GM21526 (cell line): Measurements from ENCODE around the gene DMRT1.

Experiments
- ATAC-seq: cut with Tn5 transposase; IDR thresholded peaks from one replicate; pipeline ENCODE4 v1.9.1; 2021; ENCODE audit warnings: moderate library complexity; ENCODE audit not compliant: unreplicated experiment, low FRiP score

Gene DMRT1

DNA sequence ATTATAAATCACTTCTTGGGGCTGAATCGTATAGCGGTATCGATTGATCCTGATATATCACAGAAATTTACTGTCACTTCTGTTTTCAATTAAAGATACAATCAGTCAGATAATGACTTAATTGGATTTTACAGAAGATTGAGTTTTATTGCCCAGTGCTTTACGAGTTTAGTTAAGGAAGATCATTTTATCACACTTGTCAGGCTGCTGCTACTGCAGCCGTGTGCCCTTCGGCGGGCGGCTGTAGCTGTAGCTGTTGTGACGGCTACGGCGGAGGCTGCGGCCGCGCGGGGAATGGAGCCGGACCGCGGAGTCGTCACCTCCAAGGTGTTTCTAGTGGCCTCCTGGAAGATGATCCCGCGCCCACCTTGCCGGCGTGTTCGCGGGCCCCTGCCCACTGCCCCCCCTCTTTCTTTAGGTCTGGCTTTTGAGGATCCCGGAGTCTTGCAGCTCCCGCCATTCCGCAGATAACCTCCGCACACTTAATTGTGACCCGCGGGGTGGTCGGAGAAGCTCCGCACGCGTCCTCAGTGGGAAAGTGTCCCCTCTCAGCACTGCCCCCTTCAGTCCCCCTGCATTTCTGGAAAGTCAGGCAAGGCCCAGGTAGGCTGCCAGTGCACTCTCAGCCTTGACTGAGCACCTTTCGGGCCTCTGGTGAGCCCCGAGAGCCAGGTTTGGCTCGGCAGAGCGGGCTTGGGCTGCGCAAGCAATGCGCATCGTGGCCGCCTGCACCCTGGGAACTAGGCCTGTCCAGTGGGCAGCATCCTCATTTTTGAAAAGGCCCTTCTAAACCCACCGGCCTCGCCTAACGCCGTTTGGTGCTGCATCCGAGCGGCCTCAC, 128.0 kb downstream of the DMRT1 start:
- ATAC-seq, result no peak

DNA sequence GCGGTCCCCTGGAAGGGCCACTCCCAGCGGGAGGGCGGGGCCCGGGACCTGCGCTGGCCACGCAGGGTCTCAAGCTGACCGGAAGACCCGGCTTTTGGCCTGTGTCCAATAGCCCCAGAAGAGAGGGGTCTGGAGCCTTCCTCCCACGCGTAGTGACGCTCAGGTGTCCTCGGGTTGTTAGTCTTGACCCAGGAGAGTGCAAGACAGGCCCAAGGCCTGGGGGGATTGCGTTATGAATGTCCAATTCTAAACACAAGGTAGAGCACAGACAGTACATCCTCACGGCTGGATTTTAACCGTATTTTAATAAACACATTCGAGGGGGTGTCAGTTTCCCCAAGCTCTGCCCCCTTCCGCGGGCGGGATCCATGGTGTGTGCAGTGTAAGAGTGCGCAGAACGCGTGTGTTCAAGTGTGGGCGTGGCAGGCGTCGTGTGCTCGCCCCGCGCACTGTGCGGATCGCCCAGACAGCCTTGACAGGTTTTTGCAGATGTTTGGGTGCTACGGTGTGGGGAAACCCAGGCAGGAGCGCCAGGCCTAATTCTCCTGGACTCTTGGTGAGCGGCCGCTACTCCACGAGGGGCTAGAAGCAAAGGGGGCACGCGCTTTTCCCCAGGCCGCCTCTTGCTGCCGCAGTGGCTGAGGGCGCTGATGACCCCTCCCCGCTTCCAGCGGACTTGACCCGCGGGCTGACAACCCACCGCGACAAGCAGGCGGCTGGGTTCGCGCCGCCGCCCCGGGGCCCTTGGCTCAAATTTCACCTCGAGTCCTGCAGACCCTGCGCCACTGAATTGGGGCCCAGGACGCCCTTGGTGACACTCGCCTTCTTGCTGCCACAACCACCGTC, 128.9 kb downstream of the DMRT1 start:
- no peak for ATAC-seq

DNA sequence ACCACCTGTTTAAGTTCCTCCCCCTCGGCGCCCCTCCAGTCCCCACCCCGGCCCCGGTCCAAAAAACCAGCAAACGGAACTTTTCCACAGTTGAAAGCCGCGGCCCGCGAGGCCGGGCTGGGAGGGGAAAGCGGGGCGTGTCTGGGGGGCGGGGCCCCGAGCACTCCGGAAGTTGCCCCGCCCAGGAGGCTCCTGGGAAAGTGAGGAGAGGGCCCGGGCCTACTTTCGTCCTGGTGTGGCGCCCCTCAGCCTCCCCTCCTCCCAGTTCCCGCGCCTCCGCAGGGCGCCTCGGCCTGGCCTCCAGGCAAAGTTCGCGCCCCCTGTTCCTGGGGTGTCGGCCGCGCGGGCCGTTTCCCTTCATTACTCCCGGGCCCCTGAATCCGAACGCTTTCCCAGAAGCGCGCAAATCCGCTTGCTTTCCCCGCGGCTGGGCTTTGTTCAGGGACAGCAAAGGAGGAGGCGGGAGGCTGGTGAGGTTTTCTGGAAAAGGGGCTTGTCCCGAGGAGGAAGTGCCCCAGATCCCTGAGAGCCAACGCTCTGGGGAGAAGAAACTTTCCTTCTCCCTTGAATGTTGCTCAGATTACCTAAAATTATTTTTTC, 130.5 kb downstream of the DMRT1 start:
- no peak for ATAC-seq

- ATAC-seq, result no peak
Observed at GRCh38 chr9:972501-973294, 131.2 kb downstream of the DMRT1 start.

- ATAC-seq, result no peak
Observed at GRCh38 chr9:973295-973834, 131.9 kb downstream of the DMRT1 start.

DNA sequence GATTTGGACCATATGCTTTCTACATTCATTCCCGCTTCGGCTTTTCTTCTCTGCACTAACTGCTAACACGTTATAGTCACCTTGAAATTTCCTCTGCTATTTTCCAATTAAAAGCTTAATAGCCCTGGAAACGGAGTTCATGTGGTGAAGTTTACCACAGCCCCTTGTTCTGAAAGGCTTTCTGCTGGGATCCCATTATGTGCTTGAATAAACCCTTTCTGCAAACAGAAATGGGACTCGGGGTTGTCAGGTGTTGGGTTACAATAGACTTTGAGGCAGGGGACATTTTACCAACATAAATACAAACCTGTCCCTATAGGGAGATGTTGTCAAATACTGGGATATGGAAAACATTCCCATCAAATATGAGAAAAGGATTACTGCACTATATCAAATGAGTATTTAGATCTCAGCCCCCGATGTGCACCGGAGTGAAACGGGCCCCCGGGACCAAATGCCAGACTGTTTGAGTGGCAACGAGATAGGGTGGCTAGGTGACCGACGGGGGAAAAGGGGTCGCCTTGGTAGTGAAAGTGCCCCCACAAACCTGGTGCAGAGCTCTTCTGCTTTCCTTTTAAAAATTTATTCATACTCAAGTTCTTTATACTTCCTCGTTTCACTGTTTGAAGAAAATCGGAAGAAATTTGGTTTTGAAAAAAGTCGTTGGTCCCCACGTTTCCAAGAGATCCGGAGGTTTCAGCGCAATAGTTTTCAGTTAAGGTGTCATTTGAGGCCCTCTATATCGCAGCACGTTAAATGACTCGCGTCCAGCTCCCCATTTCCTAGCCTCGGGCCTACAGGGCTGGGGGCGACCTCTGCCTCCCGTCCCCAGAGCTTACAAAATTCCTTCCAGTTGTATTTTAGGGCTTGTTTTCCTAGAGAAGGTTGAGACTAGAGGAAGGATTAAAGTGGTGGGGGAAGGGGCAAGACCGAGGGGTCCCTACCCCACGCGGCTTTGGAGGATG, 132.8 kb downstream of the DMRT1 start:
- no peak for ATAC-seq

DNA sequence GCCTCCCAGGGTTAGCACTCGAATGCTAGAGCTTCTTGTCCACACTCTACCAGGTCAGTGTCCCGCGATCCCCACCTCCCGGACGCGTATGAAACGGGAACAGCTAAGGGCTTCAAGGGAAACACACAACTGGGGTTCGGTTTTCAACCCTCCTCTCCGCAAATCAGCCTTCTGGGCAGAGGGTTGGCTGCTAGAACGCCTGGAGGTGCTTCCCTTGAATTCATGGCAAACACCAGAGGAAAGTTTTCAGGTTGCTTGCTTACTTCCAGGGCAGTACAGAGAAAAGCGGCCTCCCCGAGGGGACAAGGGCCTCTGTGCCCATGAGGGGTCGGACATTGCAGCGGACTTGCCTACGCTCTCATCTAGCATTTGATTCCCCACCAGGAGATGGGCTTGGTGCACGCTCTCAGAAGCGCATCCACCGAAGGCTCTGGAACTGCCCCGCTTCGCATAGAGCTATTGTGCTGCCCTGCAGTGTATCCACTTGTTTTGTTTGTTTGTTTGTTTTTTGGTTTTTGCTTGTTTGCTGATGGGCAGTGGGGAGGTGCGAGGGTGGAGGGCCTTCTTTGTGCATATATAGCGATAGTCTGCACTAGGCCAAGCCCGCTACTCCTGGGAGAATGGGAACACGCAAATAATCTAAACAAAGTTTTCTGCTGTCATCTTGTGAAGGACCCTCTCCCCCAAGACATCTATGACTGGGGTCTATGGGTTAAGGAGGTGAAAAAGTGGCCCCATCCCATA, 133.7 kb downstream of the DMRT1 start:
- no peak for ATAC-seq

- ATAC-seq, result no peak
Observed at GRCh38 chr9:975740-976257, 134.3 kb downstream of the DMRT1 start.

DNA sequence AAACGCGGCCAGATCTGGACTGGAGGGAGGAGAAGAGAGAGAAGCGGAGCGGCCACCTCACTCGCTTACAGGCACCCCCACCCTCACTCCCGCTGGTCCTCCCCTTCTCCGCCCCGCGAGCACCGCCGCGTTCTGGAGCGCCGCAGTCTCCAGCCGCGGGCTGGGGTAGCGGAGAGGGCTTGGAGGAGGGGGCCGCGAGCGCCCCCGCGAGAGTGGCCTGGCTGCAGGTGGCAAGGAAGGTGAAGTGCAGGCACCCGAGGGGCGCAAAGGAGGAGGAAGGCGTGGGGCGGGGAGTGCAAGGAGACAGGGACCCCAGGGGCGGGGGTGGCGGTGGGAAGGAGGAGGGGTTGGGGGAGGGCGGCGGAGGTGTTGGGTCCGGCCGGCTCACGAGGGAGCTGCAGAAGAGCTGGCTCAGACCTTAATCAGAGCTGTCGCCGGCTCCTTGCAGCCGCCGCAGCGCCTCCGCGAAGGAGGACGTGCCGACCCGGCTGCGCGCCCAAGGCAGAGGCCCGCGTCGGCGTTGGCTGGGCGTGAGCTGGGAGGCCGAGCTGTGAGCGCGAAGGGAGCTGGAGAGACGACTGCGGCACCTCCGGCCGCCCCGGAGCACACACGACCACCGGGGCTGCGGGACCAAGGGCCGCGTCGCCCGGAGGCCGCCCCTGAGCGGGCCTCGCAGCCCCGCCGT, 134.9 kb downstream of the DMRT1 start, which contains the start of gene DMRT3:
Gene DMRT3 (plus strand): TSS at position 398 of the 685 bp plus-strand sequence. CDS start 347 bp downstream, outside the sequence.
- no peak for ATAC-seq

DNA sequence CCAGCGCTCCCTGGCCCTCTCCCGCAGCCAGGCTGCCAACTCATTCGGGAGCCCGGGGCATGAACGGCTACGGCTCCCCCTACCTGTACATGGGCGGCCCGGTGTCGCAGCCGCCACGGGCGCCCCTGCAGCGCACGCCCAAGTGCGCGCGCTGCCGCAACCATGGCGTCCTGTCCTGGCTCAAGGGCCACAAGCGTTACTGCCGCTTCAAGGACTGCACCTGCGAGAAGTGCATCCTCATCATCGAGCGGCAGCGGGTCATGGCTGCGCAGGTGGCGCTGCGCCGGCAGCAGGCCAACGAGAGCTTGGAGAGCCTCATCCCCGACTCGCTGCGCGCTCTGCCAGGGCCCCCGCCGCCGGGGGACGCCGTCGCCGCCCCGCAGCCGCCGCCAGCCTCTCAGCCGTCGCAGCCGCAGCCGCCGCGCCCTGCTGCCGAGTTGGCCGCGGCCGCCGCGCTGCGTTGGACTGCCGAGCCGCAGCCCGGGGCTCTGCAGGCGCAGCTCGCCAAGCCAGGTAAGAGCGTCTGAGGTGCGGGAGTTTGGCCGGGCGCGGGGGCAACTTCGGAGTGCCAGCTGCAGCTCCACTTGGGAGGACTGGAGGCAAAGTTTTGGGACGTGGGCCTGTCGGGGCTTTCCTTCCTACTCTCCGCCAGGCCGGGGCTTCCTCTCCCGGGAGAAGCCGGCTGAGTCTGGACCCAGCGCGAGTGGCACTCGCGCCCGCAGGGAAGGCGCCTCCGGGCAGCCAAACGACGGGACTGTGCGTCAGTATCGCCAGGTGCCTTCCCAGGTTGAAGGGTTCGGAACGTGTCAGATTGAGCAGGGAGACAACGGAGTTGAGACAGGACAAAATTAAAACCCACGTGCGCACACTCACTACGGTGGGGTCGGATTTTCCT, 135.7 kb downstream of the DMRT1 start:
- ATAC-seq, result no peak

- no peak for ATAC-seq
Observed at GRCh38 chr9:977838-978830, 136.6 kb downstream of the DMRT1 start.

GRCh38 chr9:979983-980382, 138.5 kb downstream of the DMRT1 start:
- no peak for ATAC-seq

GRCh38 chr9:980640-981039, 139.1 kb downstream of the DMRT1 start:
- ATAC-seq, result no peak

DNA sequence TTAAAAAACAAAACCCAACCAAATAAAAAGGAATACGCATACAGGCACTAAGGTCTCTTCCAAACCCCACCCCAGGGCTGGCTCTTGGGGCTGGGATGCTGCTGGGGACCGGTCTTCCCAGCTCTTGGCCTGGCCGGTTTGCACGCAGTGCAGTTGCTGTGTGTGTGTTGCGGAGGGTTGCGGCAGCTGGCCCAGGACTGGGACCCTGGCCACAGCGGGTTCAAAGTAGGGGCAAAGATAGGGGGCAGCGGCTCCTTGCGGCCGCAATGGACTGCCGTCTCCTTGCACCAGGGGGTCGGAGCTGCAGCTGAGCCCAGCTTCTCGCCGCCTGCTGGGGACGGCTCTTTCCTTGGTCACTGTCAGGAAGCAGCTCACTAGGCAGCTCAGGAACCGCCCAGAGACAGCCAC, 140.0 kb downstream of the DMRT1 start:
- no peak for ATAC-seq
